ENCODE results near the gene INSIG2. TPM values are rescaled to one million over a fixed set of nuclear protein-coding genes. Genes with fewer than 3 reads are reported as not detected.

Gene INSIG2
- total and polyA plus RNA-seq, 2 experiments from 2014 or later, result 8.1 to 15.1 TPM

- Mint-ChIP-seq H3K27ac (no peak overlapping the region), H3K27me3 (ENCODE audit: insufficient read depth, low read depth, poor library complexity) (no peaks in the 10 kb centered on the region), H3K9me3 (no peaks in the 10 kb centered on the region; the same call in 2 of the 3 replicates), H3K4me1 (peaks cover 11% of the 10 kb centered on the region; the same call in 1 of the 3 replicates), H3K36me3 (ENCODE audit: low read depth) (no peaks in the 10 kb centered on the region), H3K4me3 (no peak overlapping the region)
- Histone ChIP-seq H4K20me1 (replicated peaks; ENCODE audit: insufficient read depth) (no peaks in the 10 kb centered on the region; the same call in 1 of the 2 replicates), H2AFZ (no peak overlapping the region), H3K36me3 (ENCODE audit: insufficient read depth) (no peaks in the 10 kb centered on the region), H3K27me3 (ENCODE audit: insufficient read depth) (no peaks in the 10 kb centered on the region), H3K27ac (ENCODE audit: low read depth) (no peak overlapping the region), H3K4me1 (ENCODE audit: insufficient read depth) (0 out of 2 replicates have a peak, but pooled peaks cover 8% of the 10 kb centered on the region), H3F3A (replicated peaks; ENCODE audit: low read depth) (no peaks in the 10 kb centered on the region), H3K79me2 (replicated peaks; ENCODE audit: insufficient read depth) (no peaks in the 10 kb centered on the region), H3K4me3 (no peak overlapping the region), H3K9me2 (ENCODE audit: insufficient read depth) (peaks cover 4% of the 10 kb centered on the region; the same call in 1 of the 2 replicates), H3K4me2 (no peak overlapping the region)
- ATAC-seq (no peak), DNase-seq (ENCODE audit: low spot score) (no peak)
- TF ChIP-seq JUNB (IDR thresholded peaks at IDR 0.05; ENCODE audit: unreplicated experiment) (no peak), REST (IDR thresholded peaks at IDR 0.05; ENCODE audit: unreplicated experiment) (no peak), ETS1 (IDR thresholded peaks at IDR 0.05) (no peak), EZH2 (IDR thresholded peaks at IDR 0.05; ENCODE audit: low read depth, unreplicated experiment) (no peak), ZNF331 (CRISPR knock-in tag; IDR thresholded peaks at IDR 0.05; ENCODE audit: low read depth) (no peak), CREB1 (CRISPR knock-in tag; IDR thresholded peaks at IDR 0.05; ENCODE audit: low read depth) (no peak), STAT1 (IDR thresholded peaks at IDR 0.05; ENCODE audit: unreplicated experiment) (no peak), ZNF462 (CRISPR knock-in tag; IDR thresholded peaks at IDR 0.05) (no peak), POLR2AphosphoS5 (IDR thresholded peaks at IDR 0.05; ENCODE audit: low read depth) (no peak), CTCF (conservative IDR thresholded peaks at IDR 0.05; ENCODE audit: low read depth in 2 of 2) (no peak), ZNF114 (CRISPR knock-in tag; IDR thresholded peaks at IDR 0.05) (no peak), NANOG (IDR thresholded peaks at IDR 0.05; ENCODE audit: borderline replicate concordance) (no peak), EZH2phosphoT487 (IDR thresholded peaks at IDR 0.05; ENCODE audit: unreplicated experiment) (no peak)
Observed at GRCh38 chr2:118123561-118124232, 35.4 kb downstream of the INSIG2 start.

All from GM23338 (cell line).